ENCODE results near the gene GBP2. TPM values are rescaled to one million over a fixed set of nuclear protein-coding genes. Genes with fewer than 3 reads are reported as not detected.
"Not testable (repeated sequence)": the region's sequence is repeated elsewhere in the genome, so short reads cannot be mapped to it uniquely, and the experiment has no call there.

The GBP2 gene
- polyA plus RNA-seq, 4 donors, result 44.9 to 90.8 (median 63.2) TPM

GRCh38 chr1:89133747-89134146, 7.8 kb upstream of the GBP2 start:
- H3K36me3 ChIP-seq (ENCODE audit: control insufficient read depth in 3 of 3, insufficient read depth in 2 of 3, low read depth in 1 of 3, low read length in 3 of 3), result no peaks in the 10 kb centered on the region
- DNase-seq (no peak), FAIRE-seq (no peak)
- no peaks in the 10 kb centered on the region for H3K27me3 ChIP-seq (ENCODE audit: control insufficient read depth in 3 of 3, insufficient read depth in 3 of 3, low read length in 3 of 3)
- WGBS, 3 donors, result 91 to 100% (median 96%) methylated on average over 1 of the region's 1 CpG
- no peak overlapping the region for H3K4me3 ChIP-seq (ENCODE audit: low read depth in 1 of 3, low read length in 3 of 3)
- H3K4me1 ChIP-seq (ENCODE audit: control insufficient read depth in 3 of 3, insufficient read depth in 2 of 3, low read depth in 1 of 3, low read length in 2 of 3), result peaks cover 2 to 9% (median 8%) of the 10 kb centered on the region in 3 donors
- H3K27ac ChIP-seq (ENCODE audit: low read depth in 1 of 3, low read length in 2 of 3), result no peak overlapping the region
- H3K9me3 ChIP-seq (ENCODE audit: control insufficient read depth in 2 of 2, insufficient read depth in 1 of 2, low read depth in 1 of 2, low read length in 1 of 2), result no peaks in the 10 kb centered on the region

GRCh38 chr1:89130716-89131115, 4.8 kb upstream of the GBP2 start:
- no peak overlapping the region for H3K4me3 ChIP-seq (ENCODE audit: low read depth in 1 of 3, low read length in 3 of 3)
- DNase-seq, result no peak
- no peaks in the 10 kb centered on the region for H3K36me3 ChIP-seq (ENCODE audit: control insufficient read depth in 3 of 3, insufficient read depth in 2 of 3, low read depth in 1 of 3, low read length in 3 of 3)
- H3K27ac ChIP-seq (ENCODE audit: low read depth in 1 of 3, low read length in 2 of 3), result no peak overlapping the region
- no peak for FAIRE-seq
- 18 to 43% (median 22%) methylated on average over 1 of the region's 1 CpG for WGBS, 3 donors
- no peaks in the 10 kb centered on the region for H3K27me3 ChIP-seq (ENCODE audit: control insufficient read depth in 3 of 3, insufficient read depth in 3 of 3, low read length in 3 of 3)
- H3K4me1 ChIP-seq (ENCODE audit: control insufficient read depth in 3 of 3, insufficient read depth in 2 of 3, low read depth in 1 of 3, low read length in 2 of 3), result peaks cover 2 to 17% (median 9%) of the 10 kb centered on the region in 3 donors
- H3K9me3 ChIP-seq (ENCODE audit: control insufficient read depth in 2 of 2, insufficient read depth in 1 of 2, low read depth in 1 of 2, low read length in 1 of 2), result no peaks in the 10 kb centered on the region

- Histone ChIP-seq H3K27me3 (ENCODE audit: control insufficient read depth in 3 of 3, insufficient read depth in 3 of 3, low read length in 3 of 3) (no peaks in the 10 kb centered on the region), H3K4me3 (ENCODE audit: low read depth in 1 of 3, low read length in 3 of 3) (no peak overlapping the region), H3K9me3 (ENCODE audit: control insufficient read depth in 2 of 2, insufficient read depth in 1 of 2, low read depth in 1 of 2, low read length in 1 of 2) (no peaks in the 10 kb centered on the region), H3K36me3 (ENCODE audit: control insufficient read depth in 3 of 3, insufficient read depth in 2 of 3, low read depth in 1 of 3, low read length in 3 of 3) (no peaks in the 10 kb centered on the region), H3K4me1 (ENCODE audit: control insufficient read depth in 3 of 3, insufficient read depth in 2 of 3, low read depth in 1 of 3, low read length in 2 of 3) (peaks cover 2 to 17% (median 9%) of the 10 kb centered on the region in 3 donors), H3K27ac (ENCODE audit: low read depth in 1 of 3, low read length in 2 of 3) (peak overlapping the region in 1 of 3 donors; percentile 43)
- FAIRE-seq (no peak), DNase-seq (no peak)
- WGBS, 3 donors, result 55 to 75% (median 73%) methylated on average over 4 of the region's 4 CpGs
These were observed 4.0 kb upstream of the GBP2 start for GRCh38 chr1:89129911-89130310.

GRCh38 chr1:89128003-89128458, 2.1 kb upstream of the GBP2 start:
- H3K4me3 ChIP-seq (ENCODE audit: low read depth in 1 of 3, low read length in 3 of 3); H3K36me3 ChIP-seq (ENCODE audit: control insufficient read depth in 3 of 3, insufficient read depth in 2 of 3, low read depth in 1 of 3, low read length in 3 of 3); FAIRE-seq; H3K9me3 ChIP-seq (ENCODE audit: control insufficient read depth in 2 of 2, insufficient read depth in 1 of 2, low read depth in 1 of 2, low read length in 1 of 2); H3K27me3 ChIP-seq (ENCODE audit: control insufficient read depth in 3 of 3, insufficient read depth in 3 of 3, low read length in 3 of 3); DNase-seq: not testable (repeated sequence)
- H3K27ac ChIP-seq (ENCODE audit: low read depth in 1 of 3, low read length in 2 of 3), result peak overlapping the region in 1 of 3 donors; percentile 31
- WGBS, 3 donors, result 94 to 97% (median 95%) methylated on average over 24 to 31 of the region's 31 CpGs
- peaks cover 4 to 23% (median 9%) of the 10 kb centered on the region in 3 donors for H3K4me1 ChIP-seq (ENCODE audit: control insufficient read depth in 3 of 3, insufficient read depth in 2 of 3, low read depth in 1 of 3, low read length in 2 of 3)

- not testable (repeated sequence) for H3K9me3 ChIP-seq (ENCODE audit: control insufficient read depth in 2 of 2, insufficient read depth in 1 of 2, low read depth in 1 of 2, low read length in 1 of 2); H3K27me3 ChIP-seq (ENCODE audit: control insufficient read depth in 3 of 3, insufficient read depth in 3 of 3, low read length in 3 of 3); FAIRE-seq; H3K36me3 ChIP-seq (ENCODE audit: control insufficient read depth in 3 of 3, insufficient read depth in 2 of 3, low read depth in 1 of 3, low read length in 3 of 3)
- peaks cover 4 to 23% (median 9%) of the 10 kb centered on the region in 3 donors for H3K4me1 ChIP-seq (ENCODE audit: control insufficient read depth in 3 of 3, insufficient read depth in 2 of 3, low read depth in 1 of 3, low read length in 2 of 3)
- H3K27ac ChIP-seq (ENCODE audit: low read depth in 1 of 3, low read length in 2 of 3), result peak overlapping the region; percentile 61 to 93 (median 79)
- 67 to 78% (median 69%) methylated on average over 23 of the region's 23 CpGs for WGBS, 3 donors
- peak; percentile 5 to 11 for DNase-seq
- H3K4me3 ChIP-seq (ENCODE audit: low read depth in 1 of 3, low read length in 3 of 3), result peak overlapping the region in 1 of 3 donors; percentile 26
These were observed 970 bp upstream of the GBP2 start for GRCh38 chr1:89126602-89127565.

- WGBS, 3 donors, result 3 to 7% (median 6%) methylated on average over 3 of the region's 3 CpGs
- peak overlapping the region; percentile 36 to 73 (median 60) for H3K4me3 ChIP-seq (ENCODE audit: low read depth in 1 of 3, low read length in 3 of 3)
- H3K4me1 ChIP-seq (ENCODE audit: control insufficient read depth in 3 of 3, insufficient read depth in 2 of 3, low read depth in 1 of 3, low read length in 2 of 3), result peaks cover 4 to 23% (median 8%) of the 10 kb centered on the region in 3 donors
- peaks cover 0 to 6% (median 4%) of the 10 kb centered on the region in 3 donors for H3K36me3 ChIP-seq (ENCODE audit: control insufficient read depth in 3 of 3, insufficient read depth in 2 of 3, low read depth in 1 of 3, low read length in 3 of 3)
- FAIRE-seq, result no peak
- no peaks in the 10 kb centered on the region for H3K9me3 ChIP-seq (ENCODE audit: control insufficient read depth in 2 of 2, insufficient read depth in 1 of 2, low read depth in 1 of 2, low read length in 1 of 2)
- peak in 1 of 2 donors; percentile 45 for DNase-seq
- no peaks in the 10 kb centered on the region for H3K27me3 ChIP-seq (ENCODE audit: control insufficient read depth in 3 of 3, insufficient read depth in 3 of 3, low read length in 3 of 3)
- peak overlapping the region; percentile 79 to 92 (median 91) for H3K27ac ChIP-seq (ENCODE audit: low read depth in 1 of 3, low read length in 2 of 3)
These were observed 538 bp downstream of the GBP2 start for GRCh38 chr1:89125240-89125912.

- DNase-seq (no peak), FAIRE-seq (no peak)
- H3K9me3 ChIP-seq (ENCODE audit: control insufficient read depth in 2 of 2, insufficient read depth in 1 of 2, low read depth in 1 of 2, low read length in 1 of 2), result no peaks in the 10 kb centered on the region
- H3K27me3 ChIP-seq (ENCODE audit: control insufficient read depth in 3 of 3, insufficient read depth in 3 of 3, low read length in 3 of 3), result no peaks in the 10 kb centered on the region
- 95 to 97% (median 95%) methylated on average over 8 of the region's 8 CpGs for WGBS, 3 donors
- H3K27ac ChIP-seq (ENCODE audit: low read depth in 1 of 3, low read length in 2 of 3), result no peak overlapping the region
- H3K4me3 ChIP-seq (ENCODE audit: low read depth in 1 of 3, low read length in 3 of 3), result no peak overlapping the region
- H3K36me3 ChIP-seq (ENCODE audit: control insufficient read depth in 3 of 3, insufficient read depth in 2 of 3, low read depth in 1 of 3, low read length in 3 of 3), result peaks cover 11 to 17% (median 11%) of the 10 kb centered on the region in 3 donors
- peaks cover 0 to 11% (median 2%) of the 10 kb centered on the region in 3 donors for H3K4me1 ChIP-seq (ENCODE audit: control insufficient read depth in 3 of 3, insufficient read depth in 2 of 3, low read depth in 1 of 3, low read length in 2 of 3)
These were observed 4.3 kb downstream of the GBP2 start for GRCh38 chr1:89121641-89122040.

GRCh38 chr1:89114662-89115061, 11.3 kb downstream of the GBP2 start:
- Histone ChIP-seq H3K4me1 (ENCODE audit: control insufficient read depth in 3 of 3, insufficient read depth in 2 of 3, low read depth in 1 of 3, low read length in 2 of 3) (no peaks in the 10 kb centered on the region), H3K9me3 (ENCODE audit: control insufficient read depth in 2 of 2, insufficient read depth in 1 of 2, low read depth in 1 of 2, low read length in 1 of 2) (no peaks in the 10 kb centered on the region), H3K27me3 (ENCODE audit: control insufficient read depth in 3 of 3, insufficient read depth in 3 of 3, low read length in 3 of 3) (no peaks in the 10 kb centered on the region), H3K27ac (ENCODE audit: low read depth in 1 of 3, low read length in 2 of 3) (no peak overlapping the region), H3K4me3 (ENCODE audit: low read depth in 1 of 3, low read length in 3 of 3) (no peak overlapping the region), H3K36me3 (ENCODE audit: control insufficient read depth in 3 of 3, insufficient read depth in 2 of 3, low read depth in 1 of 3, low read length in 3 of 3) (peaks cover 12 to 31% (median 17%) of the 10 kb centered on the region in 3 donors)
- FAIRE-seq (no peak), DNase-seq (no peak)
- 79 to 88% (median 82%) methylated on average over 2 of the region's 2 CpGs for WGBS, 3 donors
